ENCODE measurements around the gene ALK.

Gene ALK

DNA sequence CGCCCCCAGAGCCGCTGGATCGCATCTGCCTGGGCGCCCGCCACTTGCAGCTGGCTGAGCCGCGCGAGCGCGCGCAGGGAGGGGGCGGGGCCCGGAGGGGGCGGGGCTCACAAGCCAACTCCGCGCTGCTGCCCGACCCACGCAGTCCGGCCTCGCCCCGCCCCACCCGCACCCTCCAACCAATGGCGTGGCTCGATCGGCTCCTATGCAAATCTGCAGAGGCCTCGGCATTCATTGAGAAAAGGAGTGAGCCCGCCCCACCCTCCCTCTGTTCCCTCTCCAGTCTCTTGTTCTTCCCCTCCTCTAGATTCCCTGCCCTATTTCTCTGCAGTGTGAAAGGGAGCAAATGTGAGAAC, at the start of gene ALK:
TSS of gene ALK (minus strand) at position 27 of the 356 bp plus-strand sequence. CDS start 927 bp downstream, outside the sequence.
- Histone ChIP-seq H3K27ac (no peak within 1 kb of the TSS), H3K4me3 (peak within 1 kb of the TSS; percentile 32 to 44), H3K9me3 (no peaks in the 10 kb centered on the region), H3K27me3 (peaks cover 0 to 77% of the 10 kb centered on the region in 2 donors), H3K36me3 (no peaks in the 10 kb centered on the region), H3K4me1 (peaks cover 0 to 27% (median 19%) of the 10 kb centered on the region in 4 donors)
- peak; percentile 72 to 78 for DNase-seq
- intact Hi-C loops (cut with DNase I; ENCODE audit: low total_unique reads), result no loop called here
- TF ChIP-seq, protein P1, sequence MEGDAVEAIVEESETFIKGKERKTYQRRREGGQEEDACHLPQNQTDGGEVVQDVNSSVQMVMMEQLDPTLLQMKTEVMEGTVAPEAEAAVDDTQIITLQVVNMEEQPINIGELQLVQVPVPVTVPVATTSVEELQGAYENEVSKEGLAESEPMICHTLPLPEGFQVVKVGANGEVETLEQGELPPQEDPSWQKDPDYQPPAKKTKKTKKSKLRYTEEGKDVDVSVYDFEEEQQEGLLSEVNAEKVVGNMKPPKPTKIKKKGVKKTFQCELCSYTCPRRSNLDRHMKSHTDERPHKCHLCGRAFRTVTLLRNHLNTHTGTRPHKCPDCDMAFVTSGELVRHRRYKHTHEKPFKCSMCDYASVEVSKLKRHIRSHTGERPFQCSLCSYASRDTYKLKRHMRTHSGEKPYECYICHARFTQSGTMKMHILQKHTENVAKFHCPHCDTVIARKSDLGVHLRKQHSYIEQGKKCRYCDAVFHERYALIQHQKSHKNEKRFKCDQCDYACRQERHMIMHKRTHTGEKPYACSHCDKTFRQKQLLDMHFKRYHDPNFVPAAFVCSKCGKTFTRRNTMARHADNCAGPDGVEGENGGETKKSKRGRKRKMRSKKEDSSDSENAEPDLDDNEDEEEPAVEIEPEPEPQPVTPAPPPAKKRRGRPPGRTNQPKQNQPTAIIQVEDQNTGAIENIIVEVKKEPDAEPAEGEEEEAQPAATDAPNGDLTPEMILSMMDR (IDR thresholded peaks at IDR 0.05), result no peak

DNA sequence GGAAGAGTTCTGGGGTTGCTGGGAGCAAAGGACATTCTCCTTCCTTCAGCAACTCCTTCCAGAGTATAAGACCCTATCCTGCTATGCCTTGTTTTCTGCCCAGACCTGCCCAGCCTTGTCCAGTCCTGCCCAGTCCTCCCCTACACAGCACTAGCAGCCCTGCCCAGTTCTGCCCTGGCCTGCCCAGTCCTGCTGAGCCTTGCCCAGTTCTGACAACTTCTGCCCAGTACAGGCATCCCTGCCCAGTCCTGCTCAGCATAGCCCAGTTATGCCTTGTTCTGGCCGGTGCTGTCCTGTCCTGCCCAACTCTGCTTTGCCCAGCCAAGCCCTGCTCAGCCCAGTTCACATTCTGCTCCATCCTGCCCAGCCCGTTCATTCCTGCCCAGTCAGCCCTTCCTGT, 44.9 kb upstream of the ALK start:
- Histone ChIP-seq H3K9me3 (no peaks in the 10 kb centered on the region), H3K27me3 (peaks cover 0 to 10% of the 10 kb centered on the region in 2 donors), H3K4me3 (no peak overlapping the region), H3K4me1 (no peaks in the 10 kb centered on the region), H3K27ac (no peak overlapping the region), H3K36me3 (no peaks in the 10 kb centered on the region)
- DNase-seq, result no peak
- intact Hi-C loops (cut with DNase I; ENCODE audit: low total_unique reads), result no loop called here
- TF ChIP-seq, protein P1 (IDR thresholded peaks at IDR 0.05), result no peak

DNA sequence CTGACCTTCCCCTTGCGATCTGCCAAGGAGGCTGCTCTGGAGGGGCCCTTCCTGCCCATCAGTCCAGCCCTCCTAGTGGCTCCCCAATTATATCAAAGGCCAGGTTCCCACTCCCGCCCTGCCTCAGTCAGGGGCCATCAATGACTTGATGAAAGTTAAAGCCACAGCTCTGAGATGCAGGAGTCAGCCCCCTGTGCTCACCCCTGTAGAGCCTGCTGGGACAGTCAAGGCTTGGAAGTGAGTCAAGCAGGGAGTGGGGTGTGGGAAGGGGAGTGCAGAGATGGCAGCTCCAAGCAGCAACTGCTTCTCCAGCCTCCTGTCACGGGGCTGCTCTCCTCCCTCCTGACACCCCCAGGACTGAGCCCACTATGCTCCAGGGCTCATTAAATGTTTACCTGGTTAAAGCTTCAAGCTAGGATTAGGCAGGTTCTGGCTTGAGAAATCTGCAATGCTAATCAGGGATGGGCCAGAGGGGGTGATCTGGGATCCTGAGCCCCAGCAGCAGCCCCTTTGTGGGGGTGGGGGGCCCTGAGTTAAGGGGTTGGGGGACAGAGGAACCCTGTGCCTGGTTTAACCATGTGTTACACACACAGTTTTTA, 42.7 kb upstream of the ALK start:
- no peak for DNase-seq
- TF ChIP-seq, protein P1 (IDR thresholded peaks at IDR 0.05), result no peak
- Histone ChIP-seq H3K27ac (no peak overlapping the region), H3K36me3 (no peaks in the 10 kb centered on the region), H3K9me3 (no peaks in the 10 kb centered on the region), H3K4me3 (no peak overlapping the region), H3K4me1 (no peaks in the 10 kb centered on the region), H3K27me3 (peaks cover 0 to 10% of the 10 kb centered on the region in 2 donors)
- intact Hi-C loops (cut with DNase I; ENCODE audit: low total_unique reads), result no loop called here

DNA sequence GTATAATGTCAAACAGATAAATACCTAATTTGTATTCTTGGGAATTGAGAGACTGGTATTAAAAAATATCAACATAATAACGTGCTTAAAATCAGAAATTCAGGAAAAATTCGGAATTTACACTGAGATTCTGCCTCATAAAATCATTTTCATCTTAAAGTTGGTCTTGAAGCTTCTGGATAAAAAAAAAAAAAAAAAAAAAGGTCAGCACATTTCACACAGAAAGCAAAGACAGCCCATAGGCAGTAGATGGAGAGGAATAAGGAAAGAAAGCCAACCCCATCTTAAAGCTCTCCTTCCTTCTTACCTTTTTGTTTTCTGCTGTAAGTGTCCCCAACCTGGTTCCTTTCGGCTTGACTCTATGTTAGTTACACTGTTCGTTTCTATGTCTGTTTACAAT, 41.5 kb upstream of the ALK start:
- H3K9me3 ChIP-seq, result no peaks in the 10 kb centered on the region
- H3K4me1 ChIP-seq, result no peaks in the 10 kb centered on the region
- no peaks in the 10 kb centered on the region for H3K36me3 ChIP-seq
- no peak for DNase-seq
- H3K4me3 ChIP-seq, result no peak overlapping the region
- intact Hi-C loops (cut with DNase I; ENCODE audit: low total_unique reads), result no loop called here
- H3K27me3 ChIP-seq, result peaks cover 0 to 10% of the 10 kb centered on the region in 2 donors
- H3K27ac ChIP-seq, result no peak overlapping the region
- TF ChIP-seq, protein P1 (IDR thresholded peaks at IDR 0.05), result no peak

DNA sequence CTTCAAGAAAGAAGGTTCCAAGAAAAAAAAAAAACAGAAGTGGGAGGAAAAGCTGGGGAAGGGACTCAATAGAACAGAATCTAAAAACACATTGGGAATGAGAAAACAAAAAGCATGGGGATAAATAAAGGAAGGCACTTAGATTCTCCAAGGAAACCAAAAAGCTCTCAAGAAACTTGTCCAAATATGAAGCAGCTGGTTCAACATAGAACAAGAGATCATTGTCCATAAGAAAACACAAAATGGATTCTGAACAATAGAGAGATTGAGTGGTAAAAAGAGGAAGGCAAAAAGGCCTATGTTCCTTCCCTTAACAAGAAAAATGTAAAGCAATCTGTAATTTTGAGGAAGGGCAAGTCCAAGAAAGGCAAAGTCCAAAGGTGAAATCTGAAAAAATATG, 32.9 kb upstream of the ALK start:
- DNase-seq, result no peak
- no peak overlapping the region for H3K27ac ChIP-seq
- peaks cover 0 to 4% of the 10 kb centered on the region in 2 donors for H3K27me3 ChIP-seq
- intact Hi-C loops (cut with DNase I; ENCODE audit: low total_unique reads), result no loop called here
- H3K36me3 ChIP-seq, result no peaks in the 10 kb centered on the region
- H3K4me1 ChIP-seq, result no peaks in the 10 kb centered on the region
- TF ChIP-seq, protein P1 (IDR thresholded peaks at IDR 0.05), result no peak
- H3K4me3 ChIP-seq, result no peak overlapping the region
- H3K9me3 ChIP-seq, result no peaks in the 10 kb centered on the region

DNA sequence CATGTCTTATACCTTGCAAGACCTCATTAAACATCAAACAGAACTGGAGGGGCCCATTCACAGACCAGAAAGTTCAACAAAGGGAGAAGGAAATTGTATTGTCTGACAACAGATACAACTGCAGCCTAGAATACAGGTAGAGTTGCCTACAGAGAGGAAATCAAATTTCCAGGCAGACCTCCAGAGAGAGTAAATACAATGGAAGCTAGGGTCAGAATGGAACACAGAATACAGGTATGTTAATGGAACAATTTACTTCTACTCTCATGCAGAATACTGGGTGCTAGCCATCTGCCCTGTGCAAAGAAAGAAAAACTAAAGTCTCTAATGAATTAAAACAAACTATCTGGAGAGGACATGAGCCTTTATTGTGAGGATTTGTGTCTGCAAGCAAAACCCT, 31.6 kb upstream of the ALK start:
- H3K4me1 ChIP-seq, result no peaks in the 10 kb centered on the region
- intact Hi-C loops (cut with DNase I; ENCODE audit: low total_unique reads), result no loop called here

More for the DNA sequence above, 31.6 kb upstream of the ALK start:
- H3K36me3 ChIP-seq, result no peaks in the 10 kb centered on the region
- DNase-seq, result no peak
- no peak overlapping the region for H3K4me3 ChIP-seq
- H3K27ac ChIP-seq, result no peak overlapping the region
- TF ChIP-seq, protein P1 (IDR thresholded peaks at IDR 0.05), result no peak
- H3K9me3 ChIP-seq, result no peaks in the 10 kb centered on the region
- peaks cover 0 to 4% of the 10 kb centered on the region in 2 donors for H3K27me3 ChIP-seq

Measured in tibial artery (tissue), 4 donors.